ENCODE data around the gene CRIM1.

- TF ChIP-seq CTCF (IDR thresholded peaks at IDR 0.05; ENCODE audit: borderline replicate concordance, extremely low read depth, low read length, poor library complexity, severe bottlenecking) (no peak), EZH2 (IDR thresholded peaks at IDR 0.05; ENCODE audit: borderline replicate concordance, low read depth, low read length, severe bottlenecking) (no peak)
Observed at GRCh38 chr2:36393738-36394256, 38.2 kb downstream of the CRIM1 start.

All from DND-41 (cell line).